PC-9 (cell line): ENCODE data around the gene NFATC1. TPM values are rescaled to one million over a fixed set of nuclear protein-coding genes. Genes with fewer than 3 reads are reported as not detected.

Experiments used
- BruUV-seq: library from RNA; stranded (reverse); fragments of 400-500 nt; replicated peaks from 2 replicates; lab custom pipeline; 2021; lab: Mats Ljungman, UMichigan
- CTCF ChIA-PET: fragments of 300-600 bp; sonication (Branson Sonifier 250); formaldehyde crosslinking; loops from one replicate; lab custom pipeline; 2022; ENCODE audit warnings: antibody characterized with exemption; lab: Charles Lee
- POLR2A ChIA-PET: fragments of 300-600 bp; sonication (Branson Sonifier 250); formaldehyde crosslinking; loops from one replicate; lab custom pipeline; 2022; ENCODE audit warnings: antibody characterized with exemption; ENCODE audit not compliant: unreplicated experiment; lab: Charles Lee
- DNase-seq, 2 experiments: peaks; one replicate each; pipeline versions ENCODE4 v3.0.0 to v3.0.0-alpha.2; 2015 to 2022; ENCODE audit warnings: mixed read lengths in 1 of 2
- H2AFZ ChIP-seq: fragments of 200-600 bp; sonication (generic); 2 replicates; pipeline ENCODE4 v1.8.1; 2017; ENCODE audit warnings: antibody characterized with exemption
- H3F3A ChIP-seq: fragments of 200-600 bp; sonication (generic); 2 replicates; pipeline ENCODE4 v1.8.1; 2017; ENCODE audit warnings: antibody characterized with exemption, mild to moderate bottlenecking, low read depth; ENCODE audit not compliant: insufficient read depth
- H3K27ac ChIP-seq: fragments of 200-600 bp; sonication (generic); 2 replicates; pipeline ENCODE4 v1.6.1; 2016; ENCODE audit warnings: mixed run types
- H3K27me3 ChIP-seq: fragments of 200-600 bp; sonication (generic); 2 replicates; pipeline ENCODE4 v1.6.1; 2016; ENCODE audit warnings: low read depth, mixed run types; ENCODE audit not compliant: insufficient read depth
- H3K36me3 ChIP-seq: fragments of 200-600 bp; sonication (generic); 2 replicates; pipeline ENCODE4 v1.6.1; 2016; ENCODE audit warnings: low read depth, mixed run types
- H3K4me1 ChIP-seq: fragments of 200-600 bp; sonication (generic); replicated peaks from 2 replicates; pipeline ENCODE4 v1.6.1; 2016; ENCODE audit warnings: mixed run types; ENCODE audit not compliant: insufficient read depth
- H3K4me2 ChIP-seq: fragments of 200-600 bp; sonication (generic); 2 replicates; pipeline ENCODE4 v1.6.1; 2017; ENCODE audit warnings: mixed run types
- H3K4me3 ChIP-seq: fragments of 200-600 bp; sonication (generic); 2 replicates; pipeline ENCODE4 v1.6.1; 2016; ENCODE audit warnings: mixed run types
- H3K79me2 ChIP-seq: fragments of 200-600 bp; sonication (generic); 2 replicates; pipeline ENCODE4 v1.6.1; 2017; ENCODE audit warnings: low read depth, mixed run types
- H3K9me2 ChIP-seq: fragments of 200-600 bp; sonication (generic); 2 replicates; pipeline ENCODE4 v1.8.1; 2017; ENCODE audit warnings: mild to moderate bottlenecking; ENCODE audit not compliant: insufficient read depth
- H3K9me3 ChIP-seq: fragments of 200-600 bp; sonication (generic); 2 replicates; pipeline ENCODE4 v1.8.1; 2016; ENCODE audit warnings: low read depth; ENCODE audit not compliant: insufficient read depth
- H4K20me1 ChIP-seq: fragments of 200-600 bp; sonication (generic); 2 replicates; pipeline ENCODE4 v1.8.1; 2017; ENCODE audit not compliant: insufficient read depth
- EZH2 ChIP-seq: fragments of 200-600 bp; sonication (generic); IDR thresholded peaks from 2 replicates; pipeline ENCODE4 v1.8.0; 2017; ENCODE audit warnings: antibody characterized with exemption, low read depth
- intact Hi-C: fragments of 100-400 bp; cut with micrococcal nuclease; formaldehyde crosslinking; loops from one replicate; pipeline ENCODE4 v1.10.0; 2022; ENCODE audit not compliant: unreplicated experiment
- total RNA-seq: library from RNA; stranded (reverse); gene quantifications from 2 replicates; pipeline ENCODE4 v1.2.3, GENCODE V29; 2021
- TF ChIP-seq, protein P1 (sequence below): fragments of 200-600 bp; sonication (generic); conservative IDR thresholded peaks from 2 replicates; pipeline ENCODE4 v1.6.1; 2017; ENCODE audit warnings: mixed run types, antibody characterized with exemption, mild to moderate bottlenecking, moderate library complexity

NFATC1 gene
- total RNA-seq, 1 experiment from 2014 or later = 2.6 TPM

DNA sequence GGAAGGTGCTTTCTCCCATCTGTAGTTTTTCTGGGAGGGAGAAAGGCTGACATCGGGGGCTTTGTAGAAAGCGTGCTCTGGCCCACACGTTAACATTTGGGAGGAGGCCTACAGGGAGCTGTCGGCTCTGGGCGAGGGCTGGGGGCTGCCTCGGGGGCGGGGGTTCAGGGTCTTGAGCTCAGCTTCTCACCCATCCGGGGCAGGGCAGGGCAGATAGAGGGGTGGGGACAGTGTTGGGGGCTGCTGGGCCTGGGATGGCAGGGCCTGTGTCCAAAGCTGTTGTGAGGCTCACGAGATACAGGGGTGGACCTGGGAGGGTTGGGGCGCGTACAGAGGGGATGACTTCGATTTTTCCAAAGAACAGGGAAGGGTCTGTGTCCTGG is 27.0 kb downstream of the NFATC1 start:
- POLR2A ChIA-PET = no interaction called here
- H3K9me3 ChIP-seq = no peaks in the 10 kb centered on the region

GRCh38 chr18:79423211-79424007 is 27.7 kb downstream of the NFATC1 start:
- Histone ChIP-seq H3K9me3 (no peaks in the 10 kb centered on the region), H3F3A (no peaks in the 10 kb centered on the region; the same call in 1 of the 2 replicates), H2AFZ (no peak overlapping the region), H3K4me2 (no peak overlapping the region), H3K27me3 (peaks cover 11% of the 10 kb centered on the region; the same call in 1 of the 2 replicates), H3K27ac (no peak overlapping the region), H3K4me3 (no peak overlapping the region), H3K36me3 (no peaks in the 10 kb centered on the region), H4K20me1 (no peaks in the 10 kb centered on the region), H3K9me2 (no peaks in the 10 kb centered on the region), H3K79me2 (no peaks in the 10 kb centered on the region), H3K4me1 (no peaks in the 10 kb centered on the region)
- CTCF ChIA-PET = no interaction called here
- POLR2A ChIA-PET = no interaction called here
- BruUV-seq = no TSS peak
- no peak for DNase-seq
- intact Hi-C loops = no loop called here
- TF ChIP-seq EZH2 = no peak
- TF ChIP-seq, protein P1, sequence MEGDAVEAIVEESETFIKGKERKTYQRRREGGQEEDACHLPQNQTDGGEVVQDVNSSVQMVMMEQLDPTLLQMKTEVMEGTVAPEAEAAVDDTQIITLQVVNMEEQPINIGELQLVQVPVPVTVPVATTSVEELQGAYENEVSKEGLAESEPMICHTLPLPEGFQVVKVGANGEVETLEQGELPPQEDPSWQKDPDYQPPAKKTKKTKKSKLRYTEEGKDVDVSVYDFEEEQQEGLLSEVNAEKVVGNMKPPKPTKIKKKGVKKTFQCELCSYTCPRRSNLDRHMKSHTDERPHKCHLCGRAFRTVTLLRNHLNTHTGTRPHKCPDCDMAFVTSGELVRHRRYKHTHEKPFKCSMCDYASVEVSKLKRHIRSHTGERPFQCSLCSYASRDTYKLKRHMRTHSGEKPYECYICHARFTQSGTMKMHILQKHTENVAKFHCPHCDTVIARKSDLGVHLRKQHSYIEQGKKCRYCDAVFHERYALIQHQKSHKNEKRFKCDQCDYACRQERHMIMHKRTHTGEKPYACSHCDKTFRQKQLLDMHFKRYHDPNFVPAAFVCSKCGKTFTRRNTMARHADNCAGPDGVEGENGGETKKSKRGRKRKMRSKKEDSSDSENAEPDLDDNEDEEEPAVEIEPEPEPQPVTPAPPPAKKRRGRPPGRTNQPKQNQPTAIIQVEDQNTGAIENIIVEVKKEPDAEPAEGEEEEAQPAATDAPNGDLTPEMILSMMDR = no peak

More for the DNA sequence above, 27.0 kb downstream of the NFATC1 start:
- no peaks in the 10 kb centered on the region; the same call in 1 of the 2 replicates for H3F3A ChIP-seq
- no peaks in the 10 kb centered on the region for H3K36me3 ChIP-seq
- no peaks in the 10 kb centered on the region for H4K20me1 ChIP-seq
- intact Hi-C loops = no loop called here
- H3K79me2 ChIP-seq = no peaks in the 10 kb centered on the region
- H3K4me1 ChIP-seq = no peaks in the 10 kb centered on the region
- CTCF ChIA-PET = no interaction called here
- DNase-seq = no peak
- no peaks in the 10 kb centered on the region for H3K9me2 ChIP-seq
- no peak for TF ChIP-seq EZH2
- TF ChIP-seq, protein P1 = no peak
- H3K4me3 ChIP-seq = no peak overlapping the region
- H3K27ac ChIP-seq = no peak overlapping the region
- peaks cover 12% of the 10 kb centered on the region; the same call in 1 of the 2 replicates for H3K27me3 ChIP-seq
- no peak overlapping the region for H3K4me2 ChIP-seq
- BruUV-seq = no TSS peak
- H2AFZ ChIP-seq = no peak overlapping the region

DNA sequence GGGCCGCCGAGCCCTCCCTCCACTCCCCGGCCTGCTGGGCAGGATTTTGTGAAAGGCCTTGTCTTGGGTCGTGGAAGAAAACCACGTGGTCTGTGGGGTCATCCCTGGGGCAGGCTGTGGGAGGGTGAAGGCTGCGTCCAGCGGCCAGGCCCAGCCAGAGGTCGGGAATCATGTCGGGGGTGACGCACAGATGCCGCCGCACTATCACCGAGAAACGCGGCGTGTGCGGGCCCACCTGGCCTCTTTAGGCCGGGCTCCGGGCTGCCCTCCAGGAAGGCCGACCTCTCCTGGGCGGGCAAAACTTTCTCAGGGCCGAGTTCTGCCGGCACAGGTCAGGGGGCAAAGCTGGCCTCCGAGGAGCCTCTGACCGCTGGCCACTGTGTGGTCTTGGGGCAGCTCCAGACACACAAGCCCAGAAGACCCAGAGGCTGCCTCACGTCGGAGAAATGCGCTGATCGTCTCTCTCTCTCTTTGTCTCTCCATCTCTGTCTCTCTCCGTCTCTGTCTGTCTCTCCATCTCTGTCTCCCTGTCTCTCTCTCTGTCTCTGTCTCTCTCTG is 28.4 kb downstream of the NFATC1 start:
- Histone ChIP-seq H3K4me2 (no peak overlapping the region), H4K20me1 (no peaks in the 10 kb centered on the region), H3K36me3 (no peaks in the 10 kb centered on the region), H3F3A (no peaks in the 10 kb centered on the region; the same call in 1 of the 2 replicates), H3K4me3 (no peak overlapping the region), H3K79me2 (no peaks in the 10 kb centered on the region), H3K27ac (no peak overlapping the region), H3K4me1 (no peaks in the 10 kb centered on the region), H3K9me2 (no peaks in the 10 kb centered on the region), H2AFZ (no peak overlapping the region), H3K9me3 (no peaks in the 10 kb centered on the region), H3K27me3 (peaks cover 7% of the 10 kb centered on the region; the same call in 1 of the 2 replicates)
- CTCF ChIA-PET = no interaction called here
- POLR2A ChIA-PET = no interaction called here
- BruUV-seq = no TSS peak
- DNase-seq = no peak
- TF ChIP-seq, protein P1 = no peak
- TF ChIP-seq EZH2 = no peak
- intact Hi-C loops = no loop called here
